Mucosa of descending colon (tissue), 3 donors: ENCODE results near the gene C1QL4. TPM values are rescaled to one million over a fixed set of nuclear protein-coding genes. Genes with fewer than 3 reads are reported as not detected.
A peak's percentile ranks its signal among the peaks of the same experiment; 100 is the strongest.

Experiments
- ATAC-seq: fragments of 200-7000 bp; cut with Tn5 transposase; one replicate; pipeline ENCODE4 v1.9.1; 2020; ENCODE audit warnings: mild to moderate bottlenecking, moderate library complexity
- DNase-seq, 3 donors: peaks; one replicate each; pipeline ENCODE4 v3.0.0-alpha.2; 2020
- H3K36me3 ChIP-seq: fragments of 200-600 bp; one replicate; pipeline ENCODE4 v1.8.0; 2021; ENCODE audit warnings: low read depth, mild to moderate bottlenecking
- H3K4me1 ChIP-seq: fragments of 200-600 bp; one replicate; pipeline ENCODE4 v1.8.0; 2021; ENCODE audit warnings: low read depth, mild to moderate bottlenecking
- H3K4me3 ChIP-seq: fragments of 200-600 bp; one replicate; pipeline ENCODE4 v1.8.0; 2021; ENCODE audit warnings: mild to moderate bottlenecking
- H3K9me3 ChIP-seq: fragments of 200-600 bp; one replicate; pipeline ENCODE4 v1.8.0; 2021; ENCODE audit warnings: mild to moderate bottlenecking
- CTCF ChIP-seq: fragments of 200-600 bp; IDR thresholded peaks from one replicate; pipeline ENCODE4 v1.8.0; 2022; ENCODE audit warnings: antibody characterized with exemption, mild to moderate bottlenecking
- intact Hi-C, 2 donors: fragments of 100-400 bp; cut with DNase I in 1 of 2; cut with micrococcal nuclease in 1 of 2; formaldehyde crosslinking; loops; one replicate each; pipeline versions ENCODE4 v1.11.0 to v1.11.1; 2022; cut with DNase I, micrococcal nuclease
- total RNA-seq, 3 donors: library from RNA; stranded (reverse); fragmentation: NEBNext Ultra II Directional in 2 of 3; extraction: Animal tissue kit (Norgen Biotek cat#: 25700) in 2 of 3; gene quantifications; one replicate each; pipeline versions ENCODE4 v1.2.1 to v1.2.4, GENCODE V29; 2021 to 2023
- donor health status: DM: no; HTN: no; CAD: no; lungs with moderate emphysema.
- donor health status: DM: no; HTN: no; CAD: no.
- donor health status: DM: no; HTN: yes; CAD: no.

C1QL4 gene
- total RNA-seq, 3 donors from 2014 or later, result not detected

GRCh38 chr12:49355913-49356312, 18.9 kb upstream of the C1QL4 start:
- DNase-seq (no peak), ATAC-seq (no peak)
- no peaks in the 10 kb centered on the region for H3K4me1 ChIP-seq
- H3K36me3 ChIP-seq, result no peaks in the 10 kb centered on the region
- H3K4me3 ChIP-seq, result no peak overlapping the region
- no peak for TF ChIP-seq CTCF
- intact Hi-C loops, result loop anchor here in 1 of 2 donors (10.0 kb wide), 1 partner anchor 159 kb away; no protein-coding TSS in a partner anchor
- no peaks in the 10 kb centered on the region for H3K9me3 ChIP-seq

GRCh38 chr12:49352351-49352750, 15.4 kb upstream of the C1QL4 start:
- no peak for DNase-seq
- intact Hi-C loops, result loop anchor here in 1 of 2 donors (10.0 kb wide), 1 partner anchor 162 kb away; no protein-coding TSS in a partner anchor
- ATAC-seq, result no peak

GRCh38 chr12:49349266-49349665, 12.3 kb upstream of the C1QL4 start:
- no peaks in the 10 kb centered on the region for H3K36me3 ChIP-seq
- DNase-seq, result no peak
- no peak for TF ChIP-seq CTCF
- intact Hi-C loops, result loop anchor here in 1 of 2 donors (10.0 kb wide), 1 partner anchor 64 kb away; no protein-coding TSS in a partner anchor
- H3K4me1 ChIP-seq, result peaks cover 36% of the 10 kb centered on the region
- no peaks in the 10 kb centered on the region for H3K9me3 ChIP-seq
- no peak for ATAC-seq
- no peak overlapping the region for H3K4me3 ChIP-seq

More at GRCh38 chr12:49352351-49352750, 15.4 kb upstream of the C1QL4 start:
- TF ChIP-seq CTCF, result no peak
- H3K9me3 ChIP-seq, result no peaks in the 10 kb centered on the region
- no peaks in the 10 kb centered on the region for H3K36me3 ChIP-seq
- no peak overlapping the region for H3K4me3 ChIP-seq
- H3K4me1 ChIP-seq, result peaks cover 7% of the 10 kb centered on the region

- ATAC-seq (no peak), DNase-seq (no peak)
- TF ChIP-seq CTCF, result no peak
- Histone ChIP-seq H3K9me3 (no peaks in the 10 kb centered on the region), H3K4me1 (peaks cover 36% of the 10 kb centered on the region), H3K4me3 (no peak overlapping the region), H3K36me3 (no peaks in the 10 kb centered on the region)
- intact Hi-C loops, result loop anchor here in 1 of 2 donors (10.0 kb wide), 1 partner anchor 64 kb away; no protein-coding TSS in a partner anchor
Measured at GRCh38 chr12:49348781-49349180, 11.8 kb upstream of the C1QL4 start.

- intact Hi-C loops, result loop anchor here in 1 of 2 donors (10.0 kb wide), 1 partner anchor 63 kb away; no protein-coding TSS in a partner anchor
- no peak overlapping the region for H3K4me3 ChIP-seq
- H3K4me1 ChIP-seq, result peaks cover 45% of the 10 kb centered on the region
- no peaks in the 10 kb centered on the region for H3K36me3 ChIP-seq
- peak; percentile 95 for ATAC-seq
- peak; percentile 90 to 94 (median 92) for DNase-seq
- no peaks in the 10 kb centered on the region for H3K9me3 ChIP-seq
- TF ChIP-seq CTCF, result peak; percentile 82
Measured at GRCh38 chr12:49347311-49348193, 10.6 kb upstream of the C1QL4 start.
